Liver (tissue), 9 donors: ENCODE measurements around the gene SORCS2. TPM values are rescaled to one million over a fixed set of nuclear protein-coding genes. Genes with fewer than 3 reads are reported as not detected.

Experiments used
- DNase-seq: peaks from one replicate; pipeline ENCODE4 v3.0.0-alpha.2; 2017; ENCODE audit warnings: low spot score
- H3K27ac ChIP-seq, 2 donors: one replicate each; pipeline ENCODE4 v1.7.0; 2013; ENCODE audit warnings: inconsistent platforms in 2 of 2, low read length in 2 of 2, control low read depth in 1 of 2, low read depth in 1 of 2, mild to moderate bottlenecking in 1 of 2
- H3K27me3 ChIP-seq, 4 donors: one replicate each; pipeline versions ENCODE4 v1.6.1 to v1.7.0; 2013; ENCODE audit warnings: low read length in 3 of 4, inconsistent platforms in 1 of 4, mild to moderate bottlenecking in 1 of 4, moderate library complexity in 1 of 4; ENCODE audit not compliant: control insufficient read depth in 4 of 4, insufficient read depth in 4 of 4
- H3K36me3 ChIP-seq, 4 donors: one replicate each; pipeline versions ENCODE4 v1.6.1 to v1.7.0; 2013; ENCODE audit warnings: low read length in 3 of 4, mild to moderate bottlenecking in 3 of 4, low read depth in 1 of 4, moderate library complexity in 1 of 4; ENCODE audit not compliant: control insufficient read depth in 4 of 4, insufficient read depth in 3 of 4
- H3K4me1 ChIP-seq, 4 donors: one replicate each; pipeline versions ENCODE4 v1.6.1 to v1.7.0; 2013; ENCODE audit warnings: low read length in 3 of 4, mild to moderate bottlenecking in 3 of 4, moderate library complexity in 1 of 4; ENCODE audit not compliant: control insufficient read depth in 4 of 4, insufficient read depth in 4 of 4
- H3K4me3 ChIP-seq, 3 donors: one replicate each; pipeline versions ENCODE4 v1.6.1 to v1.7.0; 2013; ENCODE audit warnings: low read length in 3 of 3, control low read depth in 1 of 3, low read depth in 1 of 3, mild to moderate bottlenecking in 1 of 3
- H3K9ac ChIP-seq, 2 donors: one replicate each; pipeline ENCODE4 v1.7.0; 2013; ENCODE audit warnings: low read length in 2 of 2, mild to moderate bottlenecking in 2 of 2, moderate library complexity in 2 of 2, control low read depth in 1 of 2, low read depth in 1 of 2
- H3K9me3 ChIP-seq, 4 donors: one replicate each; pipeline versions ENCODE4 v1.6.1 to v1.7.0; 2013; ENCODE audit warnings: low read length in 3 of 4; ENCODE audit not compliant: control insufficient read depth in 4 of 4
- CTCF ChIP-seq: fragments of 150-350 bp; IDR thresholded peaks from 2 replicates; pipeline ENCODE4 v1.5.1; 2017; ENCODE audit warnings: improper control_type of control experiment, low read depth, low read length; ENCODE audit not compliant: missing input control
- FOXA1 ChIP-seq: IDR thresholded peaks from 2 replicates; pipeline ENCODE4 v1.6.1; 2016; ENCODE audit warnings: antibody characterized with exemption
- FOXA2 ChIP-seq: IDR thresholded peaks from 2 replicates; pipeline ENCODE4 v1.6.1; 2016; ENCODE audit warnings: antibody characterized with exemption
- GABPA ChIP-seq, 2 donors: IDR thresholded peaks in 1 of 2; conservative IDR thresholded peaks in 1 of 2; 2 replicates each; pipeline ENCODE4 v1.6.1; 2016; ENCODE audit warnings: antibody characterized with exemption in 2 of 2, mild to moderate bottlenecking in 1 of 2, moderate library complexity in 1 of 2
- HNF4A ChIP-seq, 2 donors: conservative IDR thresholded peaks; 2 replicates each; pipeline ENCODE4 v1.6.1; 2016; ENCODE audit warnings: antibody characterized with exemption in 2 of 2, mild to moderate bottlenecking in 2 of 2
- HNF4G ChIP-seq: IDR thresholded peaks from 2 replicates; pipeline ENCODE4 v1.6.1; 2016; ENCODE audit warnings: antibody characterized with exemption
- JUND ChIP-seq, 2 donors: IDR thresholded peaks; 2 replicates each; pipeline ENCODE4 v1.6.1; 2016; ENCODE audit warnings: antibody characterized with exemption in 2 of 2
- MAX ChIP-seq: IDR thresholded peaks from 2 replicates; pipeline ENCODE4 v1.6.1; 2016; ENCODE audit warnings: antibody characterized with exemption
- NR2F2 ChIP-seq: IDR thresholded peaks from 2 replicates; pipeline ENCODE4 v1.6.1; 2016; ENCODE audit warnings: antibody characterized with exemption
- RAD21 ChIP-seq, 2 donors: IDR thresholded peaks; 2 replicates each; pipeline ENCODE4 v1.6.1; 2016; ENCODE audit warnings: antibody characterized with exemption in 2 of 2, mild to moderate bottlenecking in 2 of 2
- REST ChIP-seq: IDR thresholded peaks from 2 replicates; pipeline ENCODE4 v1.6.1; 2016; ENCODE audit warnings: antibody characterized with exemption, mild to moderate bottlenecking
- RXRA ChIP-seq, 2 donors: IDR thresholded peaks; 2 replicates each; pipeline ENCODE4 v1.6.1; 2017 to 2018; ENCODE audit warnings: antibody characterized with exemption in 2 of 2, mild to moderate bottlenecking in 1 of 2
- SP1 ChIP-seq: IDR thresholded peaks from 2 replicates; pipeline ENCODE4 v1.6.1; 2018; ENCODE audit warnings: antibody characterized with exemption, mild to moderate bottlenecking
- TAF1 ChIP-seq: conservative IDR thresholded peaks from 2 replicates; pipeline ENCODE4 v1.6.1; 2016; ENCODE audit warnings: antibody characterized with exemption, mild to moderate bottlenecking
- YY1 ChIP-seq: IDR thresholded peaks from 2 replicates; pipeline ENCODE4 v1.6.1; 2016; ENCODE audit warnings: antibody characterized with exemption, mild to moderate bottlenecking
- ZBTB33 ChIP-seq: IDR thresholded peaks from 2 replicates; pipeline ENCODE4 v1.6.1; 2016; ENCODE audit warnings: antibody characterized with exemption
- WGBS: extraction: QIAGEN DNeasy Blood & Tissue Kit; methylation state at CpG from one replicate; pipeline ENCODE4 v1.1.7; 2013; 5-methylcytosine and 5-hydroxymethylcytosine counted together
- polyA plus RNA-seq, 2 donors: library from polyadenylated mRNA; stranded (reverse) in 1 of 2; unstranded in 1 of 2; fragments of 200-250 nt in 1 of 2; fragments of >200 nt in 1 of 2; fragmentation: Nextera tagmentation in 1 of 2; extraction: Ambion mirVana in 1 of 2; gene quantifications; one replicate each; pipeline versions ENCODE4 v1.2.1 to v1.2.3, GENCODE V29; 2013 to 2015
- total RNA-seq, 2 donors: library from RNA; depleted of rRNA; stranded (reverse); fragments of >200 nt; gene quantifications; one replicate each; pipeline ENCODE4 v1.2.3, GENCODE V29; 2014
- donor health status: healthy.
- donor health status: healthy.
- donor health status: healthy.
- donor health status: healthy.
- donor health status: healthy.

Gene SORCS2
- total and polyA plus RNA-seq, 4 donors = 0.10 to 1.4 (median 0.92) TPM

- H3K9me3 ChIP-seq = no peaks in the 10 kb centered on the region
- no peaks in the 10 kb centered on the region for H3K27me3 ChIP-seq
- no peaks in the 10 kb centered on the region for H3K36me3 ChIP-seq
- no peak overlapping the region for H3K9ac ChIP-seq
- no peak overlapping the region for H3K4me3 ChIP-seq
- no peak overlapping the region for H3K27ac ChIP-seq
- no peaks in the 10 kb centered on the region for H3K4me1 ChIP-seq
- 84% methylated on average over 5 of the region's 5 CpGs for WGBS
- no peak for DNase-seq
- TF ChIP-seq FOXA2 (no peak), GABPA (IDR thresholded peaks at IDR 0.05 in 1 of 2, conservative IDR thresholded peaks at IDR 0.05 in 1 of 2) (no peak), TAF1 (no peak), SP1 (no peak), RAD21 (IDR thresholded peaks at IDR 0.05) (no peak), REST (no peak)
These were observed 572.1 kb downstream of the SORCS2 start for GRCh38 chr4:7764466-7764865.

- Histone ChIP-seq H3K27me3 (no peaks in the 10 kb centered on the region), H3K36me3 (no peaks in the 10 kb centered on the region), H3K4me3 (no peak overlapping the region), H3K4me1 (no peaks in the 10 kb centered on the region), H3K27ac (no peak overlapping the region), H3K9ac (no peak overlapping the region), H3K9me3 (no peaks in the 10 kb centered on the region)
- no peak for TF ChIP-seq HNF4A (conservative IDR thresholded peaks at IDR 0.05)
- TF ChIP-seq REST = no peak
- TF ChIP-seq SP1 = no peak
- no peak for TF ChIP-seq HNF4G
- TF ChIP-seq ZBTB33 = no peak
- no peak for TF ChIP-seq MAX
- no peak for TF ChIP-seq TAF1
- no peak for TF ChIP-seq GABPA (IDR thresholded peaks at IDR 0.05 in 1 of 2, conservative IDR thresholded peaks at IDR 0.05 in 1 of 2)
- no peak for TF ChIP-seq JUND (IDR thresholded peaks at IDR 0.05)
- no peak for TF ChIP-seq RXRA (IDR thresholded peaks at IDR 0.05)
- no peak for TF ChIP-seq FOXA2
- no peak for TF ChIP-seq YY1
- TF ChIP-seq CTCF = no peak
- TF ChIP-seq FOXA1 = no peak
- TF ChIP-seq NR2F2 = no peak
- no peak for DNase-seq
- WGBS = 90% methylated on average over 12 of the region's 12 CpGs
These were observed 573.3 kb downstream of the SORCS2 start for GRCh38 chr4:7765666-7766065.
